ENCODE data around the gene TM9SF1. TPM values are rescaled to one million over a fixed set of nuclear protein-coding genes. Genes with fewer than 3 reads are reported as not detected.
A peak's percentile ranks its signal among the peaks of the same experiment; 100 is the strongest.

Gene TM9SF1
- total and polyA plus RNA-seq, 10 of the 15 experiments (the other 5 are each of a cell fraction or from before 2014, with no cell fraction given): 7.2 to 39.2 (median 17.6) TPM

- no peak for TF ChIP-seq NRF1 (conservative IDR thresholded peaks at IDR 0.05; ENCODE audit: low read depth, low read length)
- no peak for TF ChIP-seq BCLAF1 (IDR thresholded peaks at IDR 0.05)
- no peak for TF ChIP-seq ZBTB33 (IDR thresholded peaks at IDR 0.05)
- TF ChIP-seq HDAC2 (IDR thresholded peaks at IDR 0.05): no peak
- no peak for TF ChIP-seq ZSCAN29 (IDR thresholded peaks at IDR 0.05)
- TF ChIP-seq CEBPB (IDR thresholded peaks at IDR 0.05; ENCODE audit: borderline replicate concordance in 1 of 2, low read depth in 2 of 2, low read length in 2 of 2): no peak
- peak; percentile 63; the same call in 1 of the 2 replicates for TF ChIP-seq ATF7 (IDR thresholded peaks at IDR 0.05; ENCODE audit: low read depth)
- no peak for TF ChIP-seq KAT2A (conservative IDR thresholded peaks at IDR 0.05; ENCODE audit: control insufficient read depth, low read depth, low read length)
- no peak for TF ChIP-seq NFXL1 (IDR thresholded peaks at IDR 0.05; ENCODE audit: borderline replicate concordance)
- peak; percentile 88; the same call in 1 of the 2 replicates for TF ChIP-seq MTA3 (IDR thresholded peaks at IDR 0.05; ENCODE audit: borderline replicate concordance, low read length)
- no peak for TF ChIP-seq SREBF2 (IDR thresholded peaks at IDR 0.05; ENCODE audit: low read length)
- 0 out of 2 replicates have a peak, but pooled peaks have one; percentile 54 for TF ChIP-seq CREM (IDR thresholded peaks at IDR 0.05; ENCODE audit: low read depth)
- no peak for TF ChIP-seq ASH2L (IDR thresholded peaks at IDR 0.05; ENCODE audit: borderline replicate concordance, low read depth)
- peak; percentile 62 for TF ChIP-seq DPF2 (IDR thresholded peaks at IDR 0.05)
- TF ChIP-seq FOXK2 (IDR thresholded peaks at IDR 0.05): 0 out of 2 replicates have a peak, but pooled peaks have one; percentile 23
- TF ChIP-seq, protein P1, sequence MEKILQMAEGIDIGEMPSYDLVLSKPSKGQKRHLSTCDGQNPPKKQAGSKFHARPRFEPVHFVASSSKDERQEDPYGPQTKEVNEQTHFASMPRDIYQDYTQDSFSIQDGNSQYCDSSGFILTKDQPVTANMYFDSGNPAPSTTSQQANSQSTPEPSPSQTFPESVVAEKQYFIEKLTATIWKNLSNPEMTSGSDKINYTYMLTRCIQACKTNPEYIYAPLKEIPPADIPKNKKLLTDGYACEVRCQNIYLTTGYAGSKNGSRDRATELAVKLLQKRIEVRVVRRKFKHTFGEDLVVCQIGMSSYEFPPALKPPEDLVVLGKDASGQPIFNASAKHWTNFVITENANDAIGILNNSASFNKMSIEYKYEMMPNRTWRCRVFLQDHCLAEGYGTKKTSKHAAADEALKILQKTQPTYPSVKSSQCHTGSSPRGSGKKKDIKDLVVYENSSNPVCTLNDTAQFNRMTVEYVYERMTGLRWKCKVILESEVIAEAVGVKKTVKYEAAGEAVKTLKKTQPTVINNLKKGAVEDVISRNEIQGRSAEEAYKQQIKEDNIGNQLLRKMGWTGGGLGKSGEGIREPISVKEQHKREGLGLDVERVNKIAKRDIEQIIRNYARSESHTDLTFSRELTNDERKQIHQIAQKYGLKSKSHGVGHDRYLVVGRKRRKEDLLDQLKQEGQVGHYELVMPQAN (conservative IDR thresholded peaks at IDR 0.05): peak; percentile 44; the same call in 1 of the 2 replicates
- TF ChIP-seq ELK1 (IDR thresholded peaks at IDR 0.05; ENCODE audit: low read depth, low read length): peak; percentile 19; the same call in 1 of the 2 replicates
- TF ChIP-seq IKZF1 (conservative IDR thresholded peaks at IDR 0.05): peak; percentile 84
Observed at GRCh38 chr14:24160850-24161804, 34.1 kb downstream of the TM9SF1 start, which contains the start of gene IRF9 (continued).

Data from GM12878 (cell line).